GM12874 (cell line): ENCODE results near the gene TRIM31.

Experiments
- CTCF ChIP-seq: IDR thresholded peaks from 2 replicates; pipeline ENCODE4 v1.5.1; 2011; ENCODE audit warnings: low read depth, mild to moderate bottlenecking, control low read depth, low read length, moderate library complexity; ENCODE audit not compliant: insufficient read depth

Gene TRIM31

GRCh38 chr6:30075094-30075789 is 37.6 kb downstream of the TRIM31 start, which contains the start of gene RNF39:
Gene RNF39, minus strand, starts transcription at chr6:30075769. Its CDS starts 184 bp downstream, at chr6:30075585.
- no peak for TF ChIP-seq CTCF

GRCh38 chr6:30074331-30075093 is 38.4 kb downstream of the TRIM31 start:
- no peak for TF ChIP-seq CTCF

DNA sequence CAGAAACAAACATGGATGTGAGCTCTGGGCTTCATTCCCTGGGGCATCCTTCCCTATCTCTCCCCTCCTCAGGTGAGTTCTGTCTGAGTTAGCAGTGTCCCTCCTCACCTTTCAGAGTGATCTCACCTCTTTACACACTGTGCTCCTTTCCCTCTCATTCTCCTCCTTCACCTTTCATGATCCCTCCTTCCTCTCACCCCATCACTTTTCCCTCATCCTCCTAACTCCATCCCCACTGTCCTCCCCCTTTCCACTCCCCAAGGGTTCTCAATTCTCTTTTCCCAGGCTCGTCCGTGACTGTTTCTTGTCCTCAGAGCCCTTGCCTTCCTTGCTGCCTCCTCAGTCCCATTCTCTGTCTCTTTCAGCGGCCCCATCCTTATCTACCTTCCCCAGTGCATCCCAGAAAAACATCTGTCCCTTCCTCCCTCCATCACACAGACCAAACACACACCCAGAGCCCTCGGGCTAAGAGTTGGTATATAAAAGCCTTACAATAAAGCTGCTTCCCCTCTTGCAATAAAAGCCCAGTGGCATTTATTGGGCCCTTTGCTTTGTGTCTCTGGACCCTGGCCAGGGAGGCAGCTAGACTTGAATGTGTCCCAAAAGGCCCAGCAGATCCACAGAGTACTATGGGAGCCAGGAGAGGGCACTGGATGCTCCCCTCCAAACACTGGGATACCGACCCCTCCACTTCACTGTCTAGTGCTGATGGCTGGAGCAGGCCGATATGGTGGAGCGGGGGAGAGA is 39.2 kb downstream of the TRIM31 start:
- no peak for TF ChIP-seq CTCF

GRCh38 chr6:30071858-30072257 is 41.0 kb downstream of the TRIM31 start:
- no peak for TF ChIP-seq CTCF

- TF ChIP-seq CTCF = no peak
Measured at GRCh38 chr6:30071081-30071818, 41.6 kb downstream of the TRIM31 start.

DNA sequence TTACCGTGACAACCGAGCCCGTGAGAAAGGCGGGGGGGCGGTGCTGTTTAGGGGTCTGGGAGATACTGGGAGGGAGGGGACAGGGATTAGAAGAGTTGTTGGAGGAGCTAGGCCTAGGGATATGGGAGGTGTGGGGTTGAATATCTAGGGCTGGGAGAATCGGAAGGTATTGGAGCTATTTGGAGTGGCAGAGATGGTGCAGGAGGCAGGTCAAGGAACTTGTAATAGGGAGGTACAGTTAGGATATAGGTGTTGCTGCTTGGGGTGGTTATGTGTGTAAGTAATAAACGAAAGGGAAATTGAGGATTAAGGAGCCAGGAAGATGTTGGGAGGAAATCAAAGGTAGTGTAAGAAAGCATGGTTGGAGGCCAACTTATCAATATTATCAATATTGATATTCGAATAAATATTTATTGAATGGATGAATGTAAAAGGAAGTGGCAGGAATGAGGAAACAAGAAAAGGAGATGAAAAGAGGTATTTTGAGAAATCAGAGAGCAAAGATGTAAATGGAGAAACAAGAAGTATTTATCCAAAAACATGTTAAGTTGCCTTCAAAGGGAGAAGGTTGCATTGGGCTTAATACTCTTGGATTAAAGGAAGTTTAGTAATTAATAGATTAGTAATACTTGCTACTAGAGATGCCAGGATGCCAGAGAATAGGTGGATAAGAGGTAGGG is 45.3 kb downstream of the TRIM31 start:
- TF ChIP-seq CTCF = no peak
